ENCODE measurements around the gene CCNL1. TPM values are rescaled to one million over a fixed set of nuclear protein-coding genes. Genes with fewer than 3 reads are reported as not detected.

The CCNL1 gene
- total and polyA plus RNA-seq, 4 donors = 17.4 to 189 (median 151) TPM

GRCh38 chr3:157132936-157133335 is 27.0 kb downstream of the CCNL1 start:
- Histone ChIP-seq H3K27me3 (ENCODE audit: control insufficient read depth in 1 of 2, insufficient read depth in 2 of 2, low read length in 1 of 2) (no peaks in the 10 kb centered on the region), H3K4me3 (ENCODE audit: low read length in 2 of 2) (no peak overlapping the region), H3K27ac (ENCODE audit: low read depth in 1 of 2, low read length in 2 of 2) (peak overlapping the region in 1 of 2 donors; percentile 85), H3K4me1 (ENCODE audit: control insufficient read depth in 1 of 2, insufficient read depth in 2 of 2, low read length in 2 of 2) (peaks cover 4 to 8% of the 10 kb centered on the region in 2 donors), H3K9me3 (ENCODE audit: control insufficient read depth, low read length) (no peaks in the 10 kb centered on the region), H3K36me3 (ENCODE audit: control insufficient read depth in 1 of 2, insufficient read depth in 2 of 2, low read length in 1 of 2) (no peaks in the 10 kb centered on the region)
- ATAC-seq (ENCODE audit: low FRiP score) = no peak
- 4 to 5% methylated on average over 2 of the region's 2 CpGs for WGBS, 2 donors
- no peak for DNase-seq
- intact Hi-C loops (cut with DNase I) = loop anchor here (5.0 to 10.0 kb wide), 5 partner anchors 41 to 1138 kb away; partner anchors contain the start of gene TIPARP (in 2 of the 2)

DNA sequence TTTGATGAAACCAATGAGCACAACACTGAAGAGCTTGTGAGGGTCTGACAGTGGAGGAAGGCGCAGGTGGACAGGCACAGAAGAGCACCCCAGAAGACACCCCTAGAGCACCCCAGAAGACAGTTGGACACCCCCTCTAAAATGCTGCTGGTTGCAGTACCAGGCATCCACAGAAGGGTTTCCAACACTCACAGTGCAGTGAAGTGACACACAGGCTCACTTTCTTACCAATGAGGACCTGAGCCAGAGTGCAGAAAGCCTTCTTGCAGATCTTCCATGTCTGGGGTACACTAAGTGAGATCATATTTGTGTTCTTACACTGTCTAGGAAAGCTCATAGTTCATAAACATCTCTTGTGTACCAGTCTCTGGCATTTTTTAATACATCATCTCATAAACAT is 27.6 kb downstream of the CCNL1 start:
- ATAC-seq (ENCODE audit: low FRiP score) (no peak), DNase-seq (no peak)
- Histone ChIP-seq H3K9me3 (ENCODE audit: control insufficient read depth, low read length) (no peaks in the 10 kb centered on the region), H3K4me1 (ENCODE audit: control insufficient read depth in 1 of 2, insufficient read depth in 2 of 2, low read length in 2 of 2) (peaks cover 4 to 8% of the 10 kb centered on the region in 2 donors), H3K4me3 (ENCODE audit: low read length in 2 of 2) (no peak overlapping the region), H3K36me3 (ENCODE audit: control insufficient read depth in 1 of 2, insufficient read depth in 2 of 2, low read length in 1 of 2) (no peaks in the 10 kb centered on the region), H3K27ac (ENCODE audit: low read depth in 1 of 2, low read length in 2 of 2) (peak overlapping the region in 1 of 2 donors; percentile 16), H3K27me3 (ENCODE audit: control insufficient read depth in 1 of 2, insufficient read depth in 2 of 2, low read length in 1 of 2) (no peaks in the 10 kb centered on the region)
- 100% methylated on average over 1 of the region's 1 CpG for WGBS, 2 donors
- intact Hi-C loops (cut with DNase I) = loop anchor here (5.0 to 10.0 kb wide), 5 partner anchors 40 to 1138 kb away; partner anchors contain the start of gene TIPARP (in 2 of the 2)

DNA sequence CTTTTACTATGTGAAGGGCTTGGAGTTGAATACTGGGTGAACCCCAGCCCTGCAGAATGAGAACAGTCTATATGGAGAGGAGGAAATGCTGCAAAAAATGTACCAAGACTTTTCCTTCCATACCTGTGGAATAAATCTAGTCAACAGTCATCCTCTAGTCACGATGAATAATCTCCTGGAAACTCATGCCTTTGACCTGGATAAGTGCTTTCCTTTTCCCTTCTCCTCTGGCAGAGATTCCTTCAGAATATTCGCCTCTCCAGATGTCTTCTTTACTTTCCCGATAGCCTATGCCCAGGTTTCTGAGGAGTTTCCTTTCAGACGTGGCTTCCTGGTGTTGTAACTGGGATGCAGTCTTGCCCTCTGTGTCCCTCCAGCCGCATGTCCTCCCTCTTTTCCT is 28.1 kb downstream of the CCNL1 start:
- no peak overlapping the region for H3K4me3 ChIP-seq (ENCODE audit: low read length in 2 of 2)
- H3K4me1 ChIP-seq (ENCODE audit: control insufficient read depth in 1 of 2, insufficient read depth in 2 of 2, low read length in 2 of 2) = peaks cover 0 to 8% of the 10 kb centered on the region in 2 donors
- intact Hi-C loops (cut with DNase I) = loop anchor here (5.0 to 10.0 kb wide), 5 partner anchors 40 to 1137 kb away; partner anchors contain the start of gene TIPARP (in 2 of the 2)
- no peaks in the 10 kb centered on the region for H3K36me3 ChIP-seq (ENCODE audit: control insufficient read depth in 1 of 2, insufficient read depth in 2 of 2, low read length in 1 of 2)
- no peak for DNase-seq
- WGBS, 2 donors = 79 to 87% methylated on average over 5 of the region's 5 CpGs
- no peak for ATAC-seq (ENCODE audit: low FRiP score)
- H3K9me3 ChIP-seq (ENCODE audit: control insufficient read depth, low read length) = no peaks in the 10 kb centered on the region
- H3K27ac ChIP-seq (ENCODE audit: low read depth in 1 of 2, low read length in 2 of 2) = no peak overlapping the region
- no peaks in the 10 kb centered on the region for H3K27me3 ChIP-seq (ENCODE audit: control insufficient read depth in 1 of 2, insufficient read depth in 2 of 2, low read length in 1 of 2)

GRCh38 chr3:157130467-157131251 is 29.3 kb downstream of the CCNL1 start:
- intact Hi-C loops (cut with DNase I) = loop anchor here (5.0 to 10.0 kb wide), 5 partner anchors 38 to 1136 kb away; partner anchors contain the start of gene TIPARP (in 2 of the 2)
- no peak overlapping the region for H3K27ac ChIP-seq (ENCODE audit: low read depth in 1 of 2, low read length in 2 of 2)
- WGBS, 2 donors = 44 to 45% methylated on average over 23 of the region's 23 CpGs

DNA sequence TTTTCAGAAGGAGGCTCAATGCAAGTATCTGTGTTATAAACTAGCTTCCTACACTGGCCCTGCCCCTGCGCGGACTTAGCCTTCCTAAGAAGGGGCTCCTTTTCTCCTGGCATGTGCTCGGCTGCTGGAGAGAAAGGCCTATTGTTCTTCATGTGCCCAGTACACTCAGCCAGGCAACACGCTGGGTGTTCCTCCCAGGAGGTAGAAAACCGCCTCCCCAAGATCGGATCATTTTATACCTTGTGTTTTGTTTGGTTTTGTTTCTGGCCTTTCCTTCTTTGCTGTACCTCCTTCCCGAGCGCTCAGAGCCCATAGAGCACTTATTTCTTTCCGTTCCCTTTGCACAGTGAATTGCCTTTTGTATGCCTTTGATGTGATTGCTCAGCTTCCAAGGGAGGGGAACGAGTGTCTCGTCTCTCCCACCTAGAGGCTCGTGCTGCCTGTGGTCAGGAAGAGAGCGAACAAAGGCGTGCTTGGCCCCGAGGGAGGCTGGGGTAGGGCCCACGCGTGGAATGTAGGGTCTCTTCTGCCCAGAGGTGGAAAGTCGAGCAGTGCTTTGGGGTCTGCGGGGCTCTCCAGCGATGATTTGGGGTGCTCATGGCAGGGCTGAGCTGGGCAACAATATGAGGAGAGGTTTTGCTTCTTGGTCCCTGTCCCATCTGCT is 30.0 kb downstream of the CCNL1 start:
- intact Hi-C loops (cut with DNase I) = loop anchor here (5.0 to 10.0 kb wide), 5 partner anchors 38 to 1135 kb away; partner anchors contain the start of gene TIPARP (in 2 of the 2)
- Histone ChIP-seq H3K27ac (ENCODE audit: low read depth in 1 of 2, low read length in 2 of 2) (no peak overlapping the region), H3K4me1 (ENCODE audit: control insufficient read depth in 1 of 2, insufficient read depth in 2 of 2, low read length in 2 of 2) (peaks cover 0 to 3% of the 10 kb centered on the region in 2 donors), H3K9me3 (ENCODE audit: control insufficient read depth, low read length) (no peaks in the 10 kb centered on the region), H3K27me3 (ENCODE audit: control insufficient read depth in 1 of 2, insufficient read depth in 2 of 2, low read length in 1 of 2) (no peaks in the 10 kb centered on the region), H3K4me3 (ENCODE audit: low read length in 2 of 2) (no peak overlapping the region), H3K36me3 (ENCODE audit: control insufficient read depth in 1 of 2, insufficient read depth in 2 of 2, low read length in 1 of 2) (no peaks in the 10 kb centered on the region)
- WGBS, 2 donors = 82 to 87% methylated on average over 20 of the region's 20 CpGs
- DNase-seq (peak in 1 of 2 donors; percentile 69), ATAC-seq (ENCODE audit: low FRiP score) (no peak)

More at GRCh38 chr3:157130467-157131251, 29.3 kb downstream of the CCNL1 start:
- H3K4me1 ChIP-seq (ENCODE audit: control insufficient read depth in 1 of 2, insufficient read depth in 2 of 2, low read length in 2 of 2) = peaks cover 0 to 3% of the 10 kb centered on the region in 2 donors
- H3K4me3 ChIP-seq (ENCODE audit: low read length in 2 of 2) = no peak overlapping the region
- H3K9me3 ChIP-seq (ENCODE audit: control insufficient read depth, low read length) = no peaks in the 10 kb centered on the region
- DNase-seq (peak; percentile 49 to 76), ATAC-seq (ENCODE audit: low FRiP score) (no peak)
- no peaks in the 10 kb centered on the region for H3K36me3 ChIP-seq (ENCODE audit: control insufficient read depth in 1 of 2, insufficient read depth in 2 of 2, low read length in 1 of 2)
- H3K27me3 ChIP-seq (ENCODE audit: control insufficient read depth in 1 of 2, insufficient read depth in 2 of 2, low read length in 1 of 2) = no peaks in the 10 kb centered on the region

DNA sequence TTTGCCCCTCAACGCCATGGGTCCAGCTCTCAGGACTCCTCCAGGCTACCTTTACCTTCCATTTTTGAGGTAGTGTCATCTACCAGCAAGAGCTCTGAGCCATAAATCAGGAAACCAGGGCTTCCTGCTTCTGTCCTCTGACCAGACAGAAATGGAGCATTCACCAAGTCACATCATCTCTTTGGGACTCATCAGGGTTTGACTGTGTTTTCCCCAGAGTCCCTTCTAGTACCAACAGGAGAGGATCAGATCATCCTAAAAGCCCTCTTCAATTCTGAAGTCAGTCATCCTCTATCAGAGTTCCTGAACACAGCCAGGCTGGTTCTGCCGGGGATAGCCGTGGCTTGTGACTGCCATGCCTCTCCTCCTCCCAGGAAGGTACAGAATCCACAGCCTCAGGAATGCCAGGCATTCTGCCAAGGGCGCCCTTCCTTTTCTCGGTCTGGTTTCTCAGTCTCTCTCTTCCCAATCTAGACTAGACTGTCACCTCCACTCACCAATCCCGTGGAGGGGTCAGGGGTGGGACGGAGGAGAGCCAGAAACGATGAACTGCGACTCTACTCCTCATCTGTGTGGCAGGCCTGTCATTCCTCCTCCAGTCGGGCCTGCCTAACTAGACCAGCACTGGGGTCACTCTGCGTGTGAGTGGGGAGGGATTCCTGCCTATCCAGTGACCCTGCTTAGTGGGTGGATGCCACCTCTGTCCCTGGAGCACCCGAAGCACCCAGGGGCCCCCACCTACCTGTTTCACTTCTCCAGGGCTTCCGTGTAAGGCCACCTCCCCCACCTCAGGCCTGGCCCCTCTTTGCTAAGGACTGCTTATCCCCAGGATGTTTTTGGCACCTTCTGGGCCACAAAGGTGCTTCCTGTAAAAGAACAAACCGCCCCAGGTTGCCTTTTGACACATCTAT is 30.9 kb downstream of the CCNL1 start:
- Histone ChIP-seq H3K4me3 (ENCODE audit: low read length in 2 of 2) (no peak overlapping the region), H3K36me3 (ENCODE audit: control insufficient read depth in 1 of 2, insufficient read depth in 2 of 2, low read length in 1 of 2) (no peaks in the 10 kb centered on the region), H3K4me1 (ENCODE audit: control insufficient read depth in 1 of 2, insufficient read depth in 2 of 2, low read length in 2 of 2) (peaks cover 0 to 3% of the 10 kb centered on the region in 2 donors), H3K27ac (ENCODE audit: low read depth in 1 of 2, low read length in 2 of 2) (no peak overlapping the region), H3K9me3 (ENCODE audit: control insufficient read depth, low read length) (no peaks in the 10 kb centered on the region), H3K27me3 (ENCODE audit: control insufficient read depth in 1 of 2, insufficient read depth in 2 of 2, low read length in 1 of 2) (no peaks in the 10 kb centered on the region)
- WGBS, 2 donors = 68 to 74% methylated on average over 14 of the region's 14 CpGs
- peak; percentile 36 for ATAC-seq (ENCODE audit: low FRiP score)
- intact Hi-C loops (cut with DNase I) = no loop called here
- peak; percentile 49 to 79 for DNase-seq

DNA sequence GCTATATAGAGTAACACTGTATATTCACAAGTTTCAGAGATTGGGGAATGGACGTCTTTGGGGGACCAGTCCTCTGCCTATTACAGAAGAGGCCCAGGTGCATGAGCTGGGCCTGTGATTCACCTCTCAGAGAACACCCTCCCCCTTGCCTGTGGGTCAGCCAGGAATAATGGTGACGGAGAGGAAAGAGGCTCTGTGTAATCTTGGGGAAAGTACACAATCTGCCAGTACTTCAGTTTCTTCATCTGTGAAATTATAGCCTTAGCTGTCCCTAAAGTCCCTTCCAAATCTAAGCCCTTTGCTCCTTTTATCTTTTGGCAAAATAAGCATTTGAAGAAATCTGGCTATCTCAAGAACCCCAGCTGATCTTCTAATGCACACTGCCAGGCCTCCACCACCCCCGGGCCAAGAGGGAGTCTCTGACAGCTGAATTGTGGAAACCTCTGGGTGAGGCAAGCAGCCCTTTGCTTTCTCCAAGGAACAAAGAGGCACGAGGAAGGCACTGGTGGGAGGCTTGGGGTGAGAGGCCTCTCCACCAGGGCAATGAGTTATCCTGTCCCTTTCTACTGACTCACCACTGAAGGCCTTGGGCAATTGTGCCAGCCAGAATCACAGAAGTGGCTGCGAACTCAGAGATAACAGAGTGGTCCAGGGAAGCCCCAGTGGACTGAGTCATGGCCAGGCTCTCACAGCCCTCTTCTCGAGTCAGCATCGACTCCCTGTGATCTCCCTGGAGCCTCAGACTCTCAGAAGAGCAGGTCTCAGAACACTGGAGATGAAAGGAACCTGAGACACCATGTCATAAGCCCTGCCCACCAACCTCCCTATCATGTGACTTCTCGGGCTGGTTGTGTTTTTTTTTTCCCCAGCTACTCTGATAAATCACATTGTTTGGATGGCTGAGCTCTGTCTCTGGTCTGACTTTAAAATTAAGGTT is 31.8 kb downstream of the CCNL1 start:
- Histone ChIP-seq H3K4me1 (ENCODE audit: control insufficient read depth in 1 of 2, insufficient read depth in 2 of 2, low read length in 2 of 2) (peaks cover 0 to 3% of the 10 kb centered on the region in 2 donors), H3K27me3 (ENCODE audit: control insufficient read depth in 1 of 2, insufficient read depth in 2 of 2, low read length in 1 of 2) (no peaks in the 10 kb centered on the region), H3K9me3 (ENCODE audit: control insufficient read depth, low read length) (no peaks in the 10 kb centered on the region), H3K36me3 (ENCODE audit: control insufficient read depth in 1 of 2, insufficient read depth in 2 of 2, low read length in 1 of 2) (no peaks in the 10 kb centered on the region), H3K4me3 (ENCODE audit: low read length in 2 of 2) (no peak overlapping the region), H3K27ac (ENCODE audit: low read depth in 1 of 2, low read length in 2 of 2) (no peak overlapping the region)
- peak; percentile 64 to 73 for DNase-seq
- ATAC-seq (ENCODE audit: low FRiP score) = peak; percentile 66
- 47 to 52% methylated on average over 8 of the region's 8 CpGs for WGBS, 2 donors
- intact Hi-C loops (cut with DNase I) = no loop called here

Data from aorta (tissue), 5 donors.